ENCODE data around the gene ZYG11A.

GRCh38 chr1:52867087-52867863 is 24.7 kb downstream of the ZYG11A start:
- TF ChIP-seq, protein P1, sequence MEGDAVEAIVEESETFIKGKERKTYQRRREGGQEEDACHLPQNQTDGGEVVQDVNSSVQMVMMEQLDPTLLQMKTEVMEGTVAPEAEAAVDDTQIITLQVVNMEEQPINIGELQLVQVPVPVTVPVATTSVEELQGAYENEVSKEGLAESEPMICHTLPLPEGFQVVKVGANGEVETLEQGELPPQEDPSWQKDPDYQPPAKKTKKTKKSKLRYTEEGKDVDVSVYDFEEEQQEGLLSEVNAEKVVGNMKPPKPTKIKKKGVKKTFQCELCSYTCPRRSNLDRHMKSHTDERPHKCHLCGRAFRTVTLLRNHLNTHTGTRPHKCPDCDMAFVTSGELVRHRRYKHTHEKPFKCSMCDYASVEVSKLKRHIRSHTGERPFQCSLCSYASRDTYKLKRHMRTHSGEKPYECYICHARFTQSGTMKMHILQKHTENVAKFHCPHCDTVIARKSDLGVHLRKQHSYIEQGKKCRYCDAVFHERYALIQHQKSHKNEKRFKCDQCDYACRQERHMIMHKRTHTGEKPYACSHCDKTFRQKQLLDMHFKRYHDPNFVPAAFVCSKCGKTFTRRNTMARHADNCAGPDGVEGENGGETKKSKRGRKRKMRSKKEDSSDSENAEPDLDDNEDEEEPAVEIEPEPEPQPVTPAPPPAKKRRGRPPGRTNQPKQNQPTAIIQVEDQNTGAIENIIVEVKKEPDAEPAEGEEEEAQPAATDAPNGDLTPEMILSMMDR (conservative IDR thresholded peaks at IDR 0.05 in 1 of 2, IDR thresholded peaks at IDR 0.05 in 1 of 2; ENCODE audit: low read depth in 1 of 2, low read length in 2 of 2): no peak
- TF ChIP-seq EZH2 (IDR thresholded peaks at IDR 0.05; ENCODE audit: low read length, missing control alignments): no peak
